DOHH2 (cell line): Measurements from ENCODE around the gene OR4E1.

ENCODE experiments used
- H3F3A ChIP-seq: fragments of 200-600 bp; sonication (generic), shearing (Covaris generic); 2 replicates; pipeline ENCODE4 v1.6.0; 2016; ENCODE audit warnings: antibody characterized with exemption, mild to moderate bottlenecking; ENCODE audit not compliant: control insufficient read depth, insufficient read depth
- H3K27ac ChIP-seq: fragments of 200-600 bp; sonication (generic); 2 replicates; pipeline ENCODE4 v1.5.1; 2014; ENCODE audit warnings: low read depth, mild to moderate bottlenecking, low read length, moderate library complexity
- H3K27me3 ChIP-seq: fragments of 200-600 bp; sonication (generic); 2 replicates; pipeline ENCODE4 v1.6.1; 2014; ENCODE audit warnings: mild to moderate bottlenecking, low read length, mixed read lengths; ENCODE audit not compliant: control insufficient read depth
- H3K36me3 ChIP-seq: fragments of 200-600 bp; sonication (generic); 2 replicates; pipeline ENCODE4 v1.6.1; 2014; ENCODE audit warnings: mild to moderate bottlenecking, low read length, moderate library complexity, mixed read lengths; ENCODE audit not compliant: control insufficient read depth
- H3K4me1 ChIP-seq: fragments of 200-600 bp; sonication (generic); 2 replicates; pipeline ENCODE4 v1.6.1; 2014; ENCODE audit warnings: mild to moderate bottlenecking, low read length, mixed read lengths; ENCODE audit not compliant: control insufficient read depth
- H3K4me2 ChIP-seq: fragments of 200-600 bp; sonication (generic); 2 replicates; pipeline ENCODE4 v1.6.0; 2014; ENCODE audit warnings: mild to moderate bottlenecking, low read length, moderate library complexity
- H3K4me3 ChIP-seq: fragments of 200-600 bp; sonication (generic); 2 replicates; pipeline ENCODE4 v1.5.1; 2014; ENCODE audit warnings: mild to moderate bottlenecking, low read length, mixed read lengths
- H3K79me2 ChIP-seq: fragments of 200-600 bp; sonication (generic); 2 replicates; pipeline ENCODE4 v1.6.1; 2014; ENCODE audit warnings: mild to moderate bottlenecking, low read length, mixed read lengths; ENCODE audit not compliant: control insufficient read depth
- H3K9me2 ChIP-seq: fragments of 200-600 bp; sonication (generic); replicated peaks from 2 replicates; pipeline ENCODE4 v1.6.1; 2014; ENCODE audit warnings: mild to moderate bottlenecking, low read length, mixed read lengths; ENCODE audit not compliant: control insufficient read depth
- H3K9me3 ChIP-seq: fragments of 200-600 bp; sonication (generic); 2 replicates; pipeline ENCODE4 v1.6.1; 2014; ENCODE audit warnings: antibody characterized with exemption, low read length, mixed read lengths; ENCODE audit not compliant: control insufficient read depth, insufficient read depth
- H4K20me1 ChIP-seq: fragments of 200-600 bp; sonication (generic); 2 replicates; pipeline ENCODE4 v1.6.0; 2014; ENCODE audit warnings: low read depth, mild to moderate bottlenecking, antibody characterized with exemption, low read length, moderate library complexity; ENCODE audit not compliant: control insufficient read depth, insufficient read depth
- EZH2phosphoT487 ChIP-seq: fragments of 200-600 bp; sonication (generic); IDR thresholded peaks from 2 replicates; pipeline ENCODE4 v1.6.1; 2017; ENCODE audit warnings: borderline replicate concordance, mild to moderate bottlenecking, antibody characterized with exemption, low read length, moderate library complexity, mixed read lengths
- TF ChIP-seq, protein P1 (sequence below): fragments of 200-600 bp; sonication (generic); IDR thresholded peaks from one replicate; pipeline ENCODE4 v1.5.1; 2014; ENCODE audit warnings: antibody characterized with exemption, mild to moderate bottlenecking, low read depth, low read length; ENCODE audit not compliant: poor library complexity, severe bottlenecking

Gene OR4E1

DNA sequence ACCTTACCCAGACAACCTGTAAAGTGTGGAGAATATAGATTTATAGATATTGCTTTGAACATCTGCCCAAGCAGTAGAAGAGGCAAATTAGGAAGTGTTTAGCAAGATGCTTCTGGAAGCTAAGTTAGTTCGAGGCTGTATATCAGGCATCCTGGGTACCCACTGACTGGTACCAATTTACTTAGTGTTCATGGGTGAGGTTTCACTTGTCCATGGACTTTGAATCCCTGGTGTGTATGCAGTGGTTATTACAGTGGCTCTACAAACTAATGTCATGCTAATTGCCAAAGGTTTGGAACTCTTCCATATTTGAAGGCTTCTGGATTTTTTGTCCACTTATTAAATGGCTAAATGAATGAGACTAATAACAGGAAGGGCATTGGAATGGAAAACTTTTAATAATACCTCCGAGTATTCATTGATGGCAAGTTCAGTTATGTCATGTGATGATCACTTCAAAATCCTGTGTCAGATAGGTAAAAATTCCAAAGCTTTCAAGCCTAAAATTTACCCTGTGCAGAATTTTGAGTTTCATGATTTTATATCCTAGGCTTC lies 20.2 kb downstream of the OR4E1 start, which contains the start of gene OR4E2:
OR4E2 (plus strand) TSS at position 505 of the 555 bp plus-strand sequence. CDS start 11,248 bp downstream, outside the sequence.
- Histone ChIP-seq H3K4me1 (no peaks in the 10 kb centered on the region), H3K36me3 (no peaks in the 10 kb centered on the region), H3K4me2 (no peak within 1 kb of the TSS), H3K27me3 (peaks cover 7% of the 10 kb centered on the region), H3F3A (no peaks in the 10 kb centered on the region), H3K9me3 (no peaks in the 10 kb centered on the region), H3K79me2 (no peaks in the 10 kb centered on the region), H3K9me2 (no peaks in the 10 kb centered on the region), H4K20me1 (no peaks in the 10 kb centered on the region), H3K27ac (no peak within 1 kb of the TSS), H3K4me3 (no peak within 1 kb of the TSS)
- TF ChIP-seq EZH2phosphoT487 = no peak
- TF ChIP-seq, protein P1, sequence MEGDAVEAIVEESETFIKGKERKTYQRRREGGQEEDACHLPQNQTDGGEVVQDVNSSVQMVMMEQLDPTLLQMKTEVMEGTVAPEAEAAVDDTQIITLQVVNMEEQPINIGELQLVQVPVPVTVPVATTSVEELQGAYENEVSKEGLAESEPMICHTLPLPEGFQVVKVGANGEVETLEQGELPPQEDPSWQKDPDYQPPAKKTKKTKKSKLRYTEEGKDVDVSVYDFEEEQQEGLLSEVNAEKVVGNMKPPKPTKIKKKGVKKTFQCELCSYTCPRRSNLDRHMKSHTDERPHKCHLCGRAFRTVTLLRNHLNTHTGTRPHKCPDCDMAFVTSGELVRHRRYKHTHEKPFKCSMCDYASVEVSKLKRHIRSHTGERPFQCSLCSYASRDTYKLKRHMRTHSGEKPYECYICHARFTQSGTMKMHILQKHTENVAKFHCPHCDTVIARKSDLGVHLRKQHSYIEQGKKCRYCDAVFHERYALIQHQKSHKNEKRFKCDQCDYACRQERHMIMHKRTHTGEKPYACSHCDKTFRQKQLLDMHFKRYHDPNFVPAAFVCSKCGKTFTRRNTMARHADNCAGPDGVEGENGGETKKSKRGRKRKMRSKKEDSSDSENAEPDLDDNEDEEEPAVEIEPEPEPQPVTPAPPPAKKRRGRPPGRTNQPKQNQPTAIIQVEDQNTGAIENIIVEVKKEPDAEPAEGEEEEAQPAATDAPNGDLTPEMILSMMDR = no peak

DNA sequence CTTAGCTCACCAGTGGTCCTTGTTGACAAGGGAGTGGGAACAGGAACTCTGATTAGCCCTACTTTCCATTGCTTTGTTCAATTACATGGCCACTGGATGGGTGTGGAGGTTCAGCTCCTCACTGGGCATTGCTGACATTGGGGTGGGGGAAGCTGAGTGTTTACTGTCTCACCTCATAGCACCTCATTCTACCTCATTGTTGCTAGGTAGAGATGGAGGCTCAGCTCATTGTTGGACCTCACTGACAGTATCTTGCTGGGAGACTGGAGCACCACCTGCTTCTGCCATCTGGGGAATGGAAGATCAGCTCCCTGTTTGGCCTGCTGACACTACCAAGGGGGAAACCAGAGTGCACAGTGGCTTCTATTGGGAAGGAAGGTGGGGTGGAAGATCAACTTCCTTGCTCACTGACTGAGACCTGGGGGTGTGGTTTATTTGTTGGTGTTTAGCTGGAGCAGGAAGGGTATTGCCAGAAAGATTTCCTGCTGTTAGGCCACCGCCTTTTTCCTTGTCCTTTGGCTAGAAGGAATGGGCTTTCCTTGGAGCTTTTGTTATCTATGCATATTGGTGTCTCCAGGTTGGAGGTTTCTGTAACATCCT lies 21.3 kb downstream of the OR4E1 start:
- no peaks in the 10 kb centered on the region for H3K36me3 ChIP-seq
- H3K27ac ChIP-seq = no peak overlapping the region
- no peak overlapping the region for H3K4me2 ChIP-seq
- H3K4me1 ChIP-seq = no peaks in the 10 kb centered on the region
- H3K9me2 ChIP-seq = no peaks in the 10 kb centered on the region
- H3K27me3 ChIP-seq = peaks cover 3% of the 10 kb centered on the region
- no peak for TF ChIP-seq EZH2phosphoT487
- TF ChIP-seq, protein P1 = no peak
- no peaks in the 10 kb centered on the region for H3F3A ChIP-seq
- no peaks in the 10 kb centered on the region for H3K79me2 ChIP-seq
- no peak overlapping the region for H3K4me3 ChIP-seq
- H3K9me3 ChIP-seq = no peaks in the 10 kb centered on the region
- no peaks in the 10 kb centered on the region for H4K20me1 ChIP-seq

DNA sequence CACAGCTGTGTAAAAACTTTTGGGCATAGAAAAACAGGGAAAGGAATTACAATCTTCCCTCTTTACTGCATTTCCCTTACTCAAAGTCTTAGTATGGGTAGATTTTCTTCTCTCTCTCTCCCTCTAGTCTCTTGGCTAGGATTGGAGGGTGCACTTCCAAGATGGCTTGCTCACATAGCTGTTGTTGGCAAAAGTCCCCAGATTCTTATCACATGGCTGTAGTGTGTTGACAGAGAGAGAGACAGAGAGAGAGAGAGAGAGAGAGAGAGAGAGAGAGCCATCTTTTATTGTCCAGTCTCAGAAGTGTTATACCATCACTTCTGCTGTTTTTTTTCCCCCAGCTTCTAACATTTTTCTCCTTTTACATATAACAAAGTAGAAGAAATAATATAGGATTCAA lies 26.2 kb downstream of the OR4E1 start:
- Histone ChIP-seq H3K36me3 (no peaks in the 10 kb centered on the region), H3K4me3 (no peak overlapping the region), H3K4me2 (no peak overlapping the region), H3K9me3 (no peaks in the 10 kb centered on the region), H3F3A (no peaks in the 10 kb centered on the region), H4K20me1 (no peaks in the 10 kb centered on the region), H3K9me2 (no peaks in the 10 kb centered on the region), H3K27ac (no peak overlapping the region), H3K79me2 (no peaks in the 10 kb centered on the region), H3K27me3 (peaks cover 3% of the 10 kb centered on the region), H3K4me1 (no peaks in the 10 kb centered on the region)
- TF ChIP-seq EZH2phosphoT487 = no peak

DNA sequence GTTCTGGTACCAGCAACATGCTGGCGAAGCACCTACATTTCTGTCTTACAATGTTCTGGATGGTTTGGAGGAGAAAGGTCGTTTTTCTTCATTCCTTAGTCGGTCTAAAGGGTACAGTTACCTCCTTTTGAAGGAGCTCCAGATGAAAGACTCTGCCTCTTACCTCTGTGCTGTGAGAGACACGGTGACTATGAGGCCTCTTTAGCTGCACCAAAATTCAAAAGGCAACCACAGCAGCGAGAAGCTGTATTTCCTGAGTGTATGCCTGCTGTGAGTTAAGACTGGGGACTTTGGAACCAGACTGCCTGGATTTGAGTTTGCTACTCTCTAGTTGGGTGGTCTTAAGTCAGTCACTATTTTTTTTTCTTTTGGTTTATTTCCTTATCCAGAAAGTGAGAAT lies 30.2 kb downstream of the OR4E1 start:
- no peaks in the 10 kb centered on the region for H3K9me2 ChIP-seq
- H3K9me3 ChIP-seq = no peaks in the 10 kb centered on the region
- TF ChIP-seq EZH2phosphoT487 = no peak
- TF ChIP-seq, protein P1 = no peak
- no peak overlapping the region for H3K27ac ChIP-seq
- no peaks in the 10 kb centered on the region for H3F3A ChIP-seq
- H4K20me1 ChIP-seq = no peaks in the 10 kb centered on the region
- H3K27me3 ChIP-seq = no peaks in the 10 kb centered on the region
- H3K4me1 ChIP-seq = 0 out of 2 replicates have a peak, but pooled peaks cover 3% of the 10 kb centered on the region
- no peaks in the 10 kb centered on the region for H3K79me2 ChIP-seq
- no peak overlapping the region for H3K4me3 ChIP-seq
- no peaks in the 10 kb centered on the region for H3K36me3 ChIP-seq
- H3K4me2 ChIP-seq = no peak overlapping the region
